ENCODE results near the gene UBE2O.
A peak's percentile ranks its signal among the peaks of the same experiment; 100 is the strongest.

Gene UBE2O

GRCh38 chr17:76492989-76493501 is 40.1 kb upstream of the UBE2O start:
- no peak for TF ChIP-seq CTCF (IDR thresholded peaks at IDR 0.05)
- Histone ChIP-seq H3K27me3 (ENCODE audit: control insufficient read depth, insufficient read depth, low read length) (no peaks in the 10 kb centered on the region), H3K27ac (peak overlapping the region; percentile 66), H3K79me2 (no peaks in the 10 kb centered on the region), H3K9ac (no peak overlapping the region), H3K36me3 (ENCODE audit: control insufficient read depth, insufficient read depth, low read length) (no peaks in the 10 kb centered on the region), H3K4me3 (ENCODE audit: low read depth, low read length) (no peak overlapping the region), H3K4me2 (ENCODE audit: low read length) (peak overlapping the region; percentile 17), H2AFZ (no peak overlapping the region), H3K4me1 (no peaks in the 10 kb centered on the region), H3K9me3 (ENCODE audit: control insufficient read depth, low read length) (no peaks in the 10 kb centered on the region)

- no peak overlapping the region for H3K4me3 ChIP-seq (ENCODE audit: low read depth, low read length)
- H3K79me2 ChIP-seq = no peaks in the 10 kb centered on the region
- H3K27ac ChIP-seq = peak overlapping the region; percentile 66
- no peaks in the 10 kb centered on the region for H3K27me3 ChIP-seq (ENCODE audit: control insufficient read depth, insufficient read depth, low read length)
- H3K9ac ChIP-seq = no peak overlapping the region
- H3K4me2 ChIP-seq (ENCODE audit: low read length) = no peak overlapping the region
- no peaks in the 10 kb centered on the region for H3K36me3 ChIP-seq (ENCODE audit: control insufficient read depth, insufficient read depth, low read length)
- H3K9me3 ChIP-seq (ENCODE audit: control insufficient read depth, low read length) = no peaks in the 10 kb centered on the region
- no peak for TF ChIP-seq CTCF (IDR thresholded peaks at IDR 0.05)
- H3K4me1 ChIP-seq = no peaks in the 10 kb centered on the region
- H2AFZ ChIP-seq = no peak overlapping the region
Measured at GRCh38 chr17:76492123-76492988, 39.4 kb upstream of the UBE2O start.

- H3K4me3 ChIP-seq (ENCODE audit: low read depth, low read length) = no peak overlapping the region
- H3K4me1 ChIP-seq = no peaks in the 10 kb centered on the region
Measured at GRCh38 chr17:76491271-76492122, 38.5 kb upstream of the UBE2O start.

GRCh38 chr17:76490112-76490710 is 37.3 kb upstream of the UBE2O start:
- Histone ChIP-seq H3K27ac (no peak overlapping the region), H3K4me2 (ENCODE audit: low read length) (no peak overlapping the region), H3K9me3 (ENCODE audit: control insufficient read depth, low read length) (no peaks in the 10 kb centered on the region), H3K4me1 (no peaks in the 10 kb centered on the region), H2AFZ (no peak overlapping the region), H3K9ac (no peak overlapping the region), H3K27me3 (ENCODE audit: control insufficient read depth, insufficient read depth, low read length) (no peaks in the 10 kb centered on the region), H3K79me2 (no peaks in the 10 kb centered on the region), H3K36me3 (ENCODE audit: control insufficient read depth, insufficient read depth, low read length) (no peaks in the 10 kb centered on the region), H3K4me3 (ENCODE audit: low read depth, low read length) (no peak overlapping the region)
- no peak for TF ChIP-seq CTCF (IDR thresholded peaks at IDR 0.05)

More at GRCh38 chr17:76491271-76492122, 38.5 kb upstream of the UBE2O start:
- Histone ChIP-seq H3K9me3 (ENCODE audit: control insufficient read depth, low read length) (no peaks in the 10 kb centered on the region), H3K36me3 (ENCODE audit: control insufficient read depth, insufficient read depth, low read length) (no peaks in the 10 kb centered on the region), H3K9ac (no peak overlapping the region), H3K27me3 (ENCODE audit: control insufficient read depth, insufficient read depth, low read length) (no peaks in the 10 kb centered on the region), H2AFZ (no peak overlapping the region), H3K27ac (peak overlapping the region; percentile 66), H3K4me2 (ENCODE audit: low read length) (no peak overlapping the region), H3K79me2 (no peaks in the 10 kb centered on the region)
- no peak for TF ChIP-seq CTCF (IDR thresholded peaks at IDR 0.05)
